Panc1 (cell line): ENCODE data around the gene CDH26. TPM values are rescaled to one million over a fixed set of nuclear protein-coding genes. Genes with fewer than 3 reads are reported as not detected.

ENCODE experiments used
- ATAC-seq: fragments of 200-7000 bp; cut with Tn5 transposase; 2 replicates; pipeline ENCODE4 v1.9.1; 2020; ENCODE audit warnings: mild to moderate bottlenecking, moderate library complexity
- BruUV-seq: library from RNA; stranded (reverse); fragments of 400-500 nt; replicated peaks from 2 replicates; lab custom pipeline; 2021; lab: Mats Ljungman, UMichigan
- CTCF ChIA-PET: fragments of 300-600 bp; sonication (Branson Sonifier 250); formaldehyde crosslinking; loops from one replicate; lab custom pipeline; 2022; ENCODE audit warnings: antibody characterized with exemption; lab: Charles Lee
- POLR2A ChIA-PET: fragments of 300-600 bp; sonication (Branson Sonifier 250); formaldehyde crosslinking; loops from one replicate; lab custom pipeline; 2022; ENCODE audit warnings: antibody characterized with exemption; lab: Charles Lee
- DNase-seq: peaks from one replicate; pipeline ENCODE4 v3.0.0-alpha.2; 2010; ENCODE audit warnings: low read depth, low spot score
- H3K27ac ChIP-seq: 2 replicates; pipeline ENCODE4 v1.5.1; 2011; ENCODE audit warnings: mild to moderate bottlenecking, low read length, inconsistent platforms
- H3K27me3 ChIP-seq: fragments of 200-500 bp; sonication (Bioruptor generic); 2 replicates; pipeline ENCODE4 v1.6.0; 2014; ENCODE audit warnings: low read length, inconsistent platforms; ENCODE audit not compliant: control insufficient read depth, insufficient read depth
- H3K36me3 ChIP-seq: fragments of 200-500 bp; sonication (Bioruptor generic); 2 replicates; pipeline ENCODE4 v1.5.1; 2014; ENCODE audit warnings: inconsistent platforms, mild to moderate bottlenecking, low read length, moderate library complexity; ENCODE audit not compliant: control insufficient read depth, insufficient read depth
- H3K4me1 ChIP-seq: 2 replicates; pipeline ENCODE4 v1.5.1; 2011; ENCODE audit warnings: inconsistent platforms, mild to moderate bottlenecking, low read length, moderate library complexity; ENCODE audit not compliant: control insufficient read depth, insufficient read depth
- H3K4me3 ChIP-seq, 2 experiments: 2 replicates each; pipeline ENCODE4 v1.5.1; 2011 to 2012; ENCODE audit warnings: low read depth in 2 of 2, low read length in 2 of 2, mild to moderate bottlenecking in 2 of 2, inconsistent platforms in 1 of 2, moderate library complexity in 1 of 2
- H3K9me3 ChIP-seq: fragments of 200-500 bp; sonication (Bioruptor generic); 2 replicates; pipeline ENCODE4 v1.5.1; 2014; ENCODE audit warnings: low read depth, mild to moderate bottlenecking, inconsistent platforms, low read length, moderate library complexity; ENCODE audit not compliant: control insufficient read depth, insufficient read depth
- POLR2AphosphoS5 ChIP-seq: IDR thresholded peaks from 2 replicates; pipeline ENCODE4 v1.6.1; 2012; ENCODE audit warnings: mild to moderate bottlenecking, low read depth, low read length, moderate library complexity
- SIN3A ChIP-seq: IDR thresholded peaks from 2 replicates; pipeline ENCODE4 v1.6.1; 2012; ENCODE audit warnings: low read depth, mild to moderate bottlenecking, low read length, moderate library complexity, borderline replicate concordance; ENCODE audit not compliant: insufficient read depth
- TCF7L2 ChIP-seq: IDR thresholded peaks from 2 replicates; pipeline ENCODE4 v1.6.1; 2011; ENCODE audit warnings: mild to moderate bottlenecking, low read depth, low read length, inconsistent platforms
- in situ Hi-C: cut with HindIII; loops from 2 replicates; pipeline ENCODE4 v1.10.0; 2016; ENCODE audit warnings: low sequenced_read_pairs, low pct_unique_long_range_greater_than_20kb
- intact Hi-C: fragments of 100-400 bp; cut with micrococcal nuclease; formaldehyde crosslinking; loops from one replicate; pipeline ENCODE4 v1.10.0; 2022; ENCODE audit not compliant: unreplicated experiment
- total RNA-seq: library from RNA; stranded (reverse); gene quantifications from one replicate; pipeline ENCODE4 v1.2.1, GENCODE V29; 2021; ENCODE audit not compliant: unreplicated experiment
- TF ChIP-seq, protein P1 (sequence below): fragments of 450-650 bp; IDR thresholded peaks from 2 replicates; pipeline ENCODE4 v1.5.1; 2017; ENCODE audit warnings: mild to moderate bottlenecking
- TF ChIP-seq, protein P2 (sequence below), 2 experiments: IDR thresholded peaks; 2 replicates each; pipeline ENCODE4 v1.6.1; 2011 to 2012; ENCODE audit warnings: low read depth in 2 of 2, control low read depth in 1 of 2, low read length in 1 of 2, mild to moderate bottlenecking in 1 of 2, moderate library complexity in 1 of 2; ENCODE audit not compliant: insufficient read depth in 1 of 2

Gene CDH26
- total RNA-seq, 1 experiment from 2014 or later: 0.46 TPM

DNA sequence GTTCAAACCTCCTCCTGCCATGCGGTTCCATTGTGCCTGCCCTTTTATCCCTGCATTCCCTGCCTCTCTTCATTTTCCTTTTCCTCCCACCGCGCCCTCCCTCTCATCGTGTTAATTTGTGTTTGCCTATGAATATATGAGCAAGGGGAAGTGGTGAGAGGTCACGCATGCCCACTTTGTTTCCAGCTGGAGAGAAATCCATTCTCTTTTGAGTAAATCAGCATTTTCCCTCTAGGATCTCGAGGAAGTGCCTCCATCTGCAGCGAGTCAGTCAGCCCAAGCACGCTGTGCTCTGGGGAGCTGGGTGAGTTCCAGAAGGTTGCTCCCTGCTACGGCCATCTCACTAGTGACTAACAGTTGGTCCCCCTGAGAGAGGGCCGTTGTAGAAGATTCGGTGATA lies 42.9 kb downstream of the CDH26 start:
- in situ Hi-C loops: no loop called here
- no peak overlapping the region for H3K4me3 ChIP-seq
- intact Hi-C loops: no loop called here

DNA sequence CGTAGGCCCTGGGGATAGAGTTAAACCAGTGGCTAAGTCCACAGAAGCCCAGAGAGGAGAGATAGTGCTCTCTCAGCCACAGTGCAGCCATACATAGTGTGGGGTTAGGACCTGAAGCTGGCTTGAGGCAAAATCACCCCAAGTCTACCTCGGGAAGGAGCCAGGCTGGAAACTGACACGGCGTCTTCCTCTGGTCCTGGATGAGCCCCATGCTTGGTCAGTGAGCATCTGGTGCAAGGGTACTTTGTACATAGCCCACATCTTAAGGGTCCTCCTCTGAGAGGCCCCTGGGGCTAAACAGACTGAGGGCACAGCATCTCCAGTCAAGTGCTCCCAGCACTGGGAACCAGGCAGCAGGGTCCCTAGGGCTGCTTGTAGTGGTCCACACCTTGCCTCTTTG lies 45.6 kb downstream of the CDH26 start:
- in situ Hi-C loops (no loop called here), intact Hi-C loops (no loop called here)
- Histone ChIP-seq H3K4me3 (no peak overlapping the region), H3K4me1 (no peaks in the 10 kb centered on the region), H3K27ac (no peak overlapping the region), H3K36me3 (no peaks in the 10 kb centered on the region), H3K9me3 (no peaks in the 10 kb centered on the region), H3K27me3 (peaks cover 2% of the 10 kb centered on the region)
- POLR2A ChIA-PET: no interaction called here
- no peak for ATAC-seq
- CTCF ChIA-PET: no interaction called here
- no peak for TF ChIP-seq SIN3A
- TF ChIP-seq, protein P1, sequence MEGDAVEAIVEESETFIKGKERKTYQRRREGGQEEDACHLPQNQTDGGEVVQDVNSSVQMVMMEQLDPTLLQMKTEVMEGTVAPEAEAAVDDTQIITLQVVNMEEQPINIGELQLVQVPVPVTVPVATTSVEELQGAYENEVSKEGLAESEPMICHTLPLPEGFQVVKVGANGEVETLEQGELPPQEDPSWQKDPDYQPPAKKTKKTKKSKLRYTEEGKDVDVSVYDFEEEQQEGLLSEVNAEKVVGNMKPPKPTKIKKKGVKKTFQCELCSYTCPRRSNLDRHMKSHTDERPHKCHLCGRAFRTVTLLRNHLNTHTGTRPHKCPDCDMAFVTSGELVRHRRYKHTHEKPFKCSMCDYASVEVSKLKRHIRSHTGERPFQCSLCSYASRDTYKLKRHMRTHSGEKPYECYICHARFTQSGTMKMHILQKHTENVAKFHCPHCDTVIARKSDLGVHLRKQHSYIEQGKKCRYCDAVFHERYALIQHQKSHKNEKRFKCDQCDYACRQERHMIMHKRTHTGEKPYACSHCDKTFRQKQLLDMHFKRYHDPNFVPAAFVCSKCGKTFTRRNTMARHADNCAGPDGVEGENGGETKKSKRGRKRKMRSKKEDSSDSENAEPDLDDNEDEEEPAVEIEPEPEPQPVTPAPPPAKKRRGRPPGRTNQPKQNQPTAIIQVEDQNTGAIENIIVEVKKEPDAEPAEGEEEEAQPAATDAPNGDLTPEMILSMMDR: no peak
- TF ChIP-seq TCF7L2: no peak
- TF ChIP-seq, protein P2, sequence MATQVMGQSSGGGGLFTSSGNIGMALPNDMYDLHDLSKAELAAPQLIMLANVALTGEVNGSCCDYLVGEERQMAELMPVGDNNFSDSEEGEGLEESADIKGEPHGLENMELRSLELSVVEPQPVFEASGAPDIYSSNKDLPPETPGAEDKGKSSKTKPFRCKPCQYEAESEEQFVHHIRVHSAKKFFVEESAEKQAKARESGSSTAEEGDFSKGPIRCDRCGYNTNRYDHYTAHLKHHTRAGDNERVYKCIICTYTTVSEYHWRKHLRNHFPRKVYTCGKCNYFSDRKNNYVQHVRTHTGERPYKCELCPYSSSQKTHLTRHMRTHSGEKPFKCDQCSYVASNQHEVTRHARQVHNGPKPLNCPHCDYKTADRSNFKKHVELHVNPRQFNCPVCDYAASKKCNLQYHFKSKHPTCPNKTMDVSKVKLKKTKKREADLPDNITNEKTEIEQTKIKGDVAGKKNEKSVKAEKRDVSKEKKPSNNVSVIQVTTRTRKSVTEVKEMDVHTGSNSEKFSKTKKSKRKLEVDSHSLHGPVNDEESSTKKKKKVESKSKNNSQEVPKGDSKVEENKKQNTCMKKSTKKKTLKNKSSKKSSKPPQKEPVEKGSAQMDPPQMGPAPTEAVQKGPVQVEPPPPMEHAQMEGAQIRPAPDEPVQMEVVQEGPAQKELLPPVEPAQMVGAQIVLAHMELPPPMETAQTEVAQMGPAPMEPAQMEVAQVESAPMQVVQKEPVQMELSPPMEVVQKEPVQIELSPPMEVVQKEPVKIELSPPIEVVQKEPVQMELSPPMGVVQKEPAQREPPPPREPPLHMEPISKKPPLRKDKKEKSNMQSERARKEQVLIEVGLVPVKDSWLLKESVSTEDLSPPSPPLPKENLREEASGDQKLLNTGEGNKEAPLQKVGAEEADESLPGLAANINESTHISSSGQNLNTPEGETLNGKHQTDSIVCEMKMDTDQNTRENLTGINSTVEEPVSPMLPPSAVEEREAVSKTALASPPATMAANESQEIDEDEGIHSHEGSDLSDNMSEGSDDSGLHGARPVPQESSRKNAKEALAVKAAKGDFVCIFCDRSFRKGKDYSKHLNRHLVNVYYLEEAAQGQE (IDR thresholded peaks at IDR 0.05; ENCODE audit: insufficient read depth in 1 of 2, low read depth in 2 of 2, low read length in 1 of 2): no peak
- TF ChIP-seq POLR2AphosphoS5: no peak
- no TSS peak for BruUV-seq
- no peak for DNase-seq

More for the DNA sequence above, 42.9 kb downstream of the CDH26 start:
- no peaks in the 10 kb centered on the region for H3K36me3 ChIP-seq
- no peak overlapping the region for H3K27ac ChIP-seq
- no peaks in the 10 kb centered on the region for H3K4me1 ChIP-seq
- no TSS peak for BruUV-seq
- no peak for ATAC-seq
- POLR2A ChIA-PET: no interaction called here
- CTCF ChIA-PET: no interaction called here
- TF ChIP-seq TCF7L2: no peak
- no peak for TF ChIP-seq SIN3A
- H3K9me3 ChIP-seq: no peaks in the 10 kb centered on the region
- no peak for DNase-seq
- H3K27me3 ChIP-seq: peaks cover 2% of the 10 kb centered on the region

DNA sequence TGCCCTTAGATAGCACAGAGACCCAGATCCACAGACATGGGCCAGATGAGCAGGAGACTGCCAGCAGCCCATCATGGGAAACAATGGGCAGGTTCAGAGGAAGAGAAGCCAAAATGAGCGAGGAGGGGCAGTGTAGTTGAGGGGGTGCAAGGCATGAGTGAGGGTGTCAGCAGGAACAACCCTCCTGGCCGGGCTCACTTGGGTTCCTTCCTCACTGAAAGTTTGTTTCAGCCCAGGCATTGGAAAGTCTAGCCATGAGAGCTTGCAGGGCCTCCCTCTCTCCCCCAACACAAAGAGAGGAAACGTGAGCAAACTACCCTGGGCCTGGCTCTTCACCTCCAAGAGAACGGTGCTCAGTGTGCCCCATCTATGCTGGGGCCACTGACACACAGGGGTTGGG lies 48.0 kb downstream of the CDH26 start:
- Histone ChIP-seq H3K27ac (no peak overlapping the region), H3K4me3 (no peak overlapping the region), H3K36me3 (no peaks in the 10 kb centered on the region), H3K27me3 (no peaks in the 10 kb centered on the region; the same call in 1 of the 2 replicates), H3K9me3 (no peaks in the 10 kb centered on the region), H3K4me1 (no peaks in the 10 kb centered on the region)
- intact Hi-C loops: no loop called here
- TF ChIP-seq, protein P1: no peak
- TF ChIP-seq, protein P2 (IDR thresholded peaks at IDR 0.05; ENCODE audit: insufficient read depth in 1 of 2, low read depth in 2 of 2, low read length in 1 of 2): no peak
- TF ChIP-seq SIN3A (no peak), POLR2AphosphoS5 (no peak), TCF7L2 (no peak)
- no peak for ATAC-seq
- ChIA-PET CTCF (no interaction called here), POLR2A (no interaction called here)
- no peak for DNase-seq
- BruUV-seq: no TSS peak
- in situ Hi-C loops: no loop called here
